Mesenteric fat pad (tissue), 1 donor: ENCODE data around the gene DDAH2. TPM values are rescaled to one million over a fixed set of nuclear protein-coding genes. Genes with fewer than 3 reads are reported as not detected.

Experiments used
- DNase-seq: peaks from one replicate; pipeline ENCODE4 v3.0.0-alpha.2; 2020; ENCODE audit warnings: low spot score
- microRNA-seq: library from miRNA; unstranded; fragments of <30 nt; microRNA quantifications from one replicate; pipeline ENCODE4 v1.2.0, GENCODE V29; 2020; ENCODE audit warnings: borderline number of aligned reads
- total RNA-seq: library from RNA; stranded (reverse); fragmentation: NEBNext Ultra II Directional; extraction: Animal tissue kit (Norgen Biotek cat#: 25700); gene quantifications from one replicate; pipeline ENCODE4 v1.2.1, GENCODE V29; 2021
- donor health status: DM: yes; HTN: yes; CAD: no.

DDAH2 gene
- total RNA-seq, 1 donor from 2014 or later: 123 TPM

- no peak for DNase-seq
Observed at GRCh38 chr6:31691564-31692108, 37.5 kb downstream of the DDAH2 start.

DNA sequence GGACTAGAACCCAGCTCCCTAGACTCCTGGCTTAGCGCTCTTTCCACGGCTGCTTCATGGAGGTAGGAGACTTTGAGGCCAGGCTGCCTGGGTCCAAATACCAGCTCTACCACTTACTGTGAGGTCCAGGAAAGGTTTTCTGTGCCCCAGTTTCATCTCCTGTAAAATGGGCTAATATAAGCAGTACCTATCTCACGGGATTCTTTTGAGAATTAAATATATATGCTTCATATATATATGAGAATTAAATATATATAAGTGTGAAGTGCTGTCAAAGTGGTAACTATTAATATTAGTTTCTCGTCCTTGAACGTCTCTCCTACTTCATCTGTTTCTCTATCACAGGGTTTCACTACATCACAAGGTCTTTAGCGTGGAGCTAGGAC is 38.0 kb downstream of the DDAH2 start:
- no peak for DNase-seq

DNA sequence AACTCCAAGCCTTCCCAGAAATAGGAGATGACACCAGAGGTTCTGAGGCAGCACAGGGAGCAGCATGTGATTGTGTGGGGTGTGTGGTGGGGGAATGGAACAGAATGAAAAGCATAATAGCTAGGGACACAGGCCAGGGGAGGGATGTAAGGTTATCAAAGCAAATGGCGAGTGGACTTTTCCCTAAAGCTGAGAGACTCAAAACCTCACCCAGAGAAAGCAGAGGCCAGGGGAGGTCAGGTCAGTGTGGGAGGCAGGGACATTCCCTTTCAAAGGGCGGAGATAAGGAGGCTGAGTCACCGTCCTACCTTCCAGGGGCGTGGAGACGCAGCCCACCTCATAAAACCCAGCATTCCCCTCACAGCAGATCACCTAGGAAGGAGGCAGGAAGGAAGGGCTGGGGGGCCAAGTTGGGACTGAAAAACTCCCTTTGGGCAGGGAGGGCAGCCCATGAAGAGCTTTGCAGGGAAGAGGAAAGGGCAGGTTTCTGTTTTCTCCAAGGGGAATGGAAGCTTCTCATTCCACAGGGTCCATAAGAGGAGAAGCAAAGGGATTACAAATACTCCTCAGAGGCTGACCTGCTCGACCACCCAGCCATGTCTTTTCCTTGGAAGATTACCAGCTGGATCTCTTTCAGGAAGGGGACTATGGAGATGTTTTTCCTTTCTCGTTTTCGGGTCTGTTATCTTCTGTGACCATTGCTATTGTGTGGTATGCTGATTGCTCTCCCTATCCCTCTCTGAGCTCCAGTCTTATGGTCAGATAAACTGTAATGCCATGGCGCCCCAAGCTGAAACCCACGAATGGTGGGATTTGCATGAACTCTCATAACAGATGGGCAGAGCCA is 38.6 kb downstream of the DDAH2 start:
- DNase-seq: no peak

DNA sequence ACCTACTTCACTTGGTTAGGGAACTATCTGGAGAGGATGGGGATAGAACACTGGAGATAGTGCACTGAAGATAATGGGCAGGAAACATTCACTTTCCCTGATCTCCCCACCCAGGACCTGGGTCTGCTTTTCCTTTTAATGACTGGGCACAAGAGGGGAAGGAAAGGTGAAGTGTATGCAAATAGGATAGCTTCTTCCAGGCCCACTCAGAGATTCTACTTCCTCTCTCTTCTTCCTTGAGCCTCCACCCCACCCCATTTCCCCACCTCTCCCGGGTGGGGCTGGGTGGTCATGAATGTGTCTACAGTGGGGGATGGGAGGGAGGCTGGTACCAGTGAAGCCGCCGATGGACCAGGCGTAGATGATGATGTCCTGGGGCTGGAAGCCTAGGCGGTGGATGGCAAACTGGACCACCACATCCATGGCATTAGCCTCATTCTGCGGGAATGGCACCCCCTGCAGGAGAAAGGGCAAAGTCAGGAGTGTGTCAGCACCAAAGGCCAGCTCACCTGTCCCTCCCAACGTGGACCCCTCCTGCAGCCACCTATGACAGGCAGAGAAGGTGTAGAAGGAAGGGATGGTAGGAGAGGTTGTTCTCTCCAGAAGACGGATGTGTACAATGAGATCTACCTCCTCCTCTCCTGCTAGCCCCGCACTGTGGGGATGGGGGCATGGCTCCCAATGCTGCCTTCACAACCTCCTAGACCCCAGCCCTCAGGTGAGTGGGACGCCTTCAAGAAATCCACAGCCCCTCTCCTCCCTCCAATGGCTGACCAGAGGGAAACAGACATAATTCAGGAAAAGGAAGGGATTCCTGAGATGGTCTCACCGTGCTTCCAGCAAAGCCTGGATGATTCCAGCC is 39.6 kb downstream of the DDAH2 start:
- no peak for DNase-seq

- no peak for DNase-seq
Observed at GRCh38 chr6:31687860-31688693, 41.0 kb downstream of the DDAH2 start.

DNA sequence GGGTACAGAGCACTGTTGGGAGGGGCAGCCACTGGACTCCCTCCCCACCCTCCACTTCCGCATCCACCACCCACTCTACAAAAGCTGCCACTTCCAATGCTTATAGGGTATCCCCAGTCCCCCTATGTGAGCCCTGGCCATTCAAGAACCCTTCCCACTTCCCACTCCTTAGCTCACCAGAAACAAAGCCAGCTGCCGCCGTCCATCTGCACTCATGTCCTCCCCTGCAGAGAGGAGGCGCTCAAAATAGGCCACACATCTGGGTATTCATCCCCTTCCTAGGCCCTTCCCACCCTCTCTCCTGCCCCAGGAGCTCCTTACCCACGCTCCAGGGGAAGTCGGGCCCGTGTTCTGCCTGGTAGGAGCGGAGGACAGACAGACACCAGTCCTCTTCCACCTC is 41.8 kb downstream of the DDAH2 start:
- DNase-seq: no peak

GRCh38 chr6:31686483-31686882 is 42.6 kb downstream of the DDAH2 start:
- DNase-seq: no peak

- no peak for DNase-seq
Observed at GRCh38 chr6:31683591-31683990, 45.5 kb downstream of the DDAH2 start.

DNA sequence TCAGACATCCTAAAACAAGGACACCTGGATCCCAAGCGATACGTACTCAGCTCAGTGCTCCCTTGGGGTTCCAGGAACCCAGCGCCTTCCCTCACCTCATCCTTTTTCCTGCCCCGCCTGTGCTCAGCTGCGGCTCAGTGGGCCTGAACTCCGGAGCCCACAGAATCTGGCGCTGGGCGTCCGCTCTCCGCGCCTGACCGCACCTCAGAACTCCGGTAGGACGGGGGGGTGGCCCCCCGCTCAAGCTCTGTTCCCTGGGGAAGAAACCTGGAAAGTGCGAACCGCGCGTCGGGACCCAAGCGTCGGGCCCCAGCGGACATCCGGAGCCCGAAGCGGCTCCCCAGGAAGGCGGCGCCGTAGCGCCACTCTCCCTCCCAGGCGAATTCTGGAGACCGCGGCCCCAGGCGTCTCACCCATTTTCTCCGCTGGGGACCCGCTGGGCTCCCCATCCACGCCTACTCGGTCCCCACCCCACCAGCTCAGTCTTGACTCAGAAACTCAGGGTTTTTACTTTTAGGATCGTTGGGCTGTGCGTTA is 47.9 kb downstream of the DDAH2 start:
- peak; percentile 91 for DNase-seq

GRCh38 chr6:31680226-31681134 is 48.6 kb downstream of the DDAH2 start, which contains the start of gene LY6G5C:
TSS of gene LY6G5C (minus strand) at chr6:31681067. CDS start at chr6:31680373, 694 bp downstream.
- no peak for DNase-seq

- no peak for DNase-seq
Observed at GRCh38 chr6:31677955-31678354, 51.1 kb downstream of the DDAH2 start.

Small RNAs within 50 kb of the gene (microRNA-seq; reads per million reads assigned to microRNA genes)
- gene MIR4646: not detected

Other genes starting within 250 kb of the DDAH2 start
- gene MICB, start 231.2 kb downstream of the DDAH2 start, total RNA-seq: 4.5 TPM
- not detected for gene MCCD1, start 200.3 kb downstream of the DDAH2 start, total RNA-seq
- gene DDX39B, start 187.3 kb downstream of the DDAH2 start, total RNA-seq: 268 TPM
- gene ATP6V1G2, start 182.7 kb downstream of the DDAH2 start, total RNA-seq: 1.1 TPM
- gene NFKBIL1, start 181.7 kb downstream of the DDAH2 start, total RNA-seq: 11.4 TPM
- not detected for gene LTA, start 157.0 kb downstream of the DDAH2 start, total RNA-seq
- 1.2 TPM for gene TNF, start 153.7 kb downstream of the DDAH2 start, total RNA-seq
- 1.4 TPM for gene LTB, start 146.9 kb downstream of the DDAH2 start, total RNA-seq
- 23.8 TPM for gene LST1, start 143.0 kb downstream of the DDAH2 start, total RNA-seq
- gene NCR3, start 136.3 kb downstream of the DDAH2 start, total RNA-seq: not detected
- 60.1 TPM for gene AIF1, start 114.1 kb downstream of the DDAH2 start, total RNA-seq
- 162 TPM for gene PRRC2A, start 108.6 kb downstream of the DDAH2 start, total RNA-seq
- gene BAG6, start 76.6 kb downstream of the DDAH2 start, total RNA-seq: 229 TPM
- gene APOM, start 73.4 kb downstream of the DDAH2 start, total RNA-seq: 3.3 TPM
- gene C6orf47, start 68.5 kb downstream of the DDAH2 start, total RNA-seq: 21.6 TPM
- gene GPANK1, start 64.3 kb downstream of the DDAH2 start, total RNA-seq: 10.5 TPM
- gene CSNK2B, start 63.2 kb downstream of the DDAH2 start, total RNA-seq: 125 TPM
- gene LY6G5B, start 59.3 kb downstream of the DDAH2 start, total RNA-seq: 15.5 TPM
- gene LY6G5C, start 48.2 kb downstream of the DDAH2 start, total RNA-seq: 1.9 TPM
- gene ABHD16A, start 26.0 kb downstream of the DDAH2 start, total RNA-seq: 38.8 TPM
- not detected for gene LY6G6F, start 22.4 kb downstream of the DDAH2 start, total RNA-seq
- gene LY6G6D, start 14.0 kb downstream of the DDAH2 start, total RNA-seq: not detected
- gene LY6G6C, start 7.6 kb downstream of the DDAH2 start, total RNA-seq: not detected
- gene MPIG6B, start 5.9 kb downstream of the DDAH2 start, total RNA-seq: not detected
- 408 TPM for gene CLIC1, start 7.2 kb upstream of the DDAH2 start, total RNA-seq
- 14.8 TPM for gene MSH5, start 10.7 kb upstream of the DDAH2 start, total RNA-seq
- 2.0 TPM for gene SAPCD1, start 33.4 kb upstream of the DDAH2 start, total RNA-seq
- 0.77 TPM for gene VWA7, start 48.0 kb upstream of the DDAH2 start, total RNA-seq
- 62.6 TPM for gene VARS1, start 66.5 kb upstream of the DDAH2 start, total RNA-seq
- gene LSM2, start 77.7 kb upstream of the DDAH2 start, total RNA-seq: 25.7 TPM
- gene HSPA1L, start 86.0 kb upstream of the DDAH2 start, total RNA-seq: 0.84 TPM
- 139 TPM for gene HSPA1A, start 86.2 kb upstream of the DDAH2 start, total RNA-seq
- 111 TPM for gene HSPA1B, start 98.4 kb upstream of the DDAH2 start, total RNA-seq
- gene NEU1, start 133.5 kb upstream of the DDAH2 start, total RNA-seq: 40.7 TPM
- 0.51 TPM for gene SLC44A4, start 149.7 kb upstream of the DDAH2 start, total RNA-seq
- gene EHMT2, start 168.4 kb upstream of the DDAH2 start, total RNA-seq: 28.4 TPM
- gene ZBTB12, start 172.8 kb upstream of the DDAH2 start, total RNA-seq: 2.9 TPM
- gene C2, start 198.4 kb upstream of the DDAH2 start, total RNA-seq: 60.8 TPM
- 38.0 TPM for gene CFB, start 216.8 kb upstream of the DDAH2 start, total RNA-seq
- gene NELFE, start 229.7 kb upstream of the DDAH2 start, total RNA-seq: 59.2 TPM
- 52.5 TPM for gene SKIC2, start 229.9 kb upstream of the DDAH2 start, total RNA-seq
- 17.1 TPM for gene DXO, start 242.8 kb upstream of the DDAH2 start, total RNA-seq